HK-2 (cell line): ENCODE measurements around the gene PGM3.
"Not testable (repeated sequence)": the region's sequence is repeated elsewhere in the genome, so short reads cannot be mapped to it uniquely, and the experiment has no call there.

Source experiments
- DNase-seq: peaks from one replicate; pipeline ENCODE4 v3.0.0-alpha.2; 2018; ENCODE audit not compliant: unreplicated experiment

PGM3 gene, protein sequence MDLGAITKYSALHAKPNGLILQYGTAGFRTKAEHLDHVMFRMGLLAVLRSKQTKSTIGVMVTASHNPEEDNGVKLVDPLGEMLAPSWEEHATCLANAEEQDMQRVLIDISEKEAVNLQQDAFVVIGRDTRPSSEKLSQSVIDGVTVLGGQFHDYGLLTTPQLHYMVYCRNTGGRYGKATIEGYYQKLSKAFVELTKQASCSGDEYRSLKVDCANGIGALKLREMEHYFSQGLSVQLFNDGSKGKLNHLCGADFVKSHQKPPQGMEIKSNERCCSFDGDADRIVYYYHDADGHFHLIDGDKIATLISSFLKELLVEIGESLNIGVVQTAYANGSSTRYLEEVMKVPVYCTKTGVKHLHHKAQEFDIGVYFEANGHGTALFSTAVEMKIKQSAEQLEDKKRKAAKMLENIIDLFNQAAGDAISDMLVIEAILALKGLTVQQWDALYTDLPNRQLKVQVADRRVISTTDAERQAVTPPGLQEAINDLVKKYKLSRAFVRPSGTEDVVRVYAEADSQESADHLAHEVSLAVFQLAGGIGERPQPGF

GRCh38 chr6:83192871-83193746, at the start of gene PGM3, which contains the start of gene RWDD2A:
TSS of gene PGM3 (minus strand) at chr6:83193265. CDS start at chr6:83191012, 2,253 bp downstream.
TSS of gene RWDD2A (plus strand) at chr6:83193357. CDS start at chr6:83194452, 1,095 bp downstream.
- DNase-seq = peak; percentile 88

- DNase-seq = no peak
Observed at GRCh38 chr6:83231146-83231545, 38.1 kb upstream of the PGM3 start.

DNA sequence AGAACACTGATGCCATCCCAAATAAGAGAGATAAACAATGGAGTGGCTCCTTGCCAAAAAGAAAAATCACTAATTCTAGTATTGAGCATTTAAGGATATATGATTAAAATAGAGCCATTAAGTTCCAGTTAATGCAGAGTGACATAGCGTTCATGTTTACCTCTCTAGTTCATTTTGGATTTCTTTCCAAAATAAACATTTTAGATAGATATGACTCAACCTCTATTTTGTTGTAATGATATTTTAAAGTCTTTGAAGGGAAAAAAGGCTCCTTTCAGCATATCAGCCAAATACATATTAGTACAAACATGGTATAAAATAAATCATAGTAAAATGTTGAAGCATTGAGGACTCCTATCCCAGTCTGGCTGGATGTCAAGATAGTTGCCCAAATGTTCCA, 33.5 kb upstream of the PGM3 start:
- DNase-seq = no peak

DNA sequence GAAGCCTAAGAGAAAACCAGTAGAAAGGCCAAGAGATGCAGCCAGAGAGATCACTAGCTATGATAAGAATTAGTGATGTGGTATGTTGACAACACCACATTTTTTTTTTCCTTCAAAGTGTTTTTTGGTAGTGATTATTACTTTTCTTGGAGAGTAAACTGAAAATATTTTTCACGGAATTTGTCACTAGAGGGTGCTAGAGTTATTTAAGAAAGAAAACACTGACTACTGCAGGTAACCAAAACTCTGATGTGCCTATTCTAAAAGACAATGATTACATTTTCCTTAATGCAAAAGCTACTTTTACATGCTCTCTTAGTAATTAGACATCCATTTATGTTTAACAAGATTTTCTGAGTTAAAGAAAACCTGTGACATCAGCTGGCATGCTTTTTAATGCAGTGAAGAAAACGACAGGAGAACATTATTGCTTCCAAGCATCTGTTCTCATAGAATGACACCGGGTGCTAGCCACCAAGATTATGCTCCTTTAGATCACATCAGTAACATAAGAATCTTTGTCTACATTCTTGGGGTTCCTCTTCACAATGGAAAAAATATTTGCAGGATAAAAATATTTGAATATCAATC, 28.9 kb upstream of the PGM3 start:
- DNase-seq = no peak

GRCh38 chr6:83221276-83221675, 28.2 kb upstream of the PGM3 start:
- DNase-seq = no peak

- no peak for DNase-seq
Observed at GRCh38 chr6:83220121-83220520, 27.1 kb upstream of the PGM3 start.

- no peak for DNase-seq
Observed at GRCh38 chr6:83218646-83219045, 25.6 kb upstream of the PGM3 start.

DNA sequence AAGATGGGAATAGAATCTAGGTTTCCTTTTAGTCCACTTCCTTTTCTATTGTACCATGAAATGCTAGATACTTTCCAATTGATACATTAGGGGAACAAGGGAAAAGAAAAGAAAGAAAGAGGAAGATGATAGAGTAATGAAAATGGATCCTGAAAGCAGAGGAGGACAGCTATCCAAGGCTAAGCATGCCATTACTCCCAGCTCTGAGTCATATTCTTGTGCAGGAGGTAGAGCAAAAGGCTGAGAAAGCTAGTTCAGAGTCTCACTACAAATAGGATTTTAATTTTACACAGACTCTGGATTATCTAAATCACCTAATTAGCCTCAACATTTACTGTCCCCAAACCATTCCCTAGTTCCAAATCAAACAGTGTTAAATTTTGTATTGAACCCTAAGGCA, 23.7 kb upstream of the PGM3 start:
- no peak for DNase-seq

DNA sequence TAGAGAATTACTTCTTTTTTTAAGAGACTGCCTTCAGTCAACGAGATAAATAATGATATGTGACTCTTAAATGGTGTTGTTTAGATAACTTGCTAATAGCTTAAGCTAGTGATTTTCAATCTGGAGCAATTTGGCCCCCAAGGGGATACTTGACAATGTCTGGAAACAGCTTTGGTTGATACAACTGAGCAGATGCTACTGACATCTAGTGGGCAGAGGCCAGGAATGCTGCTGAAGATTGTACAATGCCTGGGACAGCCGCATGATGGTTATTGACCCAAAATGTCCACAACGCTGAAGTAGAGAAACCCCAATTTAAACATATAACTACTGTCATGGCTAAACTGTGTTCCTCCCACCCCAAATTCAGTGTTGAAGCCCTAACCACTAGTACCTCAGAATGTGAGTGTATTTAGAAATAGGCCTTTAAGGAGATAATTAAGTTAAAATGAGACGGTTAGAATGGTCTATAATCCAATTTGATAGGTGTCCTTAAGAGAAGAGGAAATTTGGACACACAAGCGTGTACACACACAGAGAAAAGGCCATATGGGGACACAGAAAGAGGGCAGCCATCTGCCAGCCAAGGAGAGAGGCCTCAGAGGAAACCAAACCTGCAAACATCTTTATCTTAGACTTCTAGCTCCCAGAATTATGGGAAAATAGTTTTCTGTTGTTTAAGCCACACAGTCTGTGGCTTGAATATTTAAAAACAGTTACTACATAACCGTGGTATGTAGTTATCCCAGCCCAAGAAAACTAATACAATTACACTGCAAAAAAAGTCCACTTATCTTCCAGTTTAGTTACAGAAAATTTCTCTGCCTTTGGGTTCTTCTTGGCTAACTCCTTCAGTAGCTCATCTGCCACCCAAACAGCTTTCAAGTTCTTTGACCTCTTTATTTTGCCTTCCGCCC, 22.3 kb upstream of the PGM3 start:
- peak; percentile 38 for DNase-seq

- no peak for DNase-seq
Observed at GRCh38 chr6:83202031-83202430, 9.0 kb upstream of the PGM3 start.

- DNase-seq = peak; percentile 57
Observed at GRCh38 chr6:83199863-83200225, 6.8 kb upstream of the PGM3 start.

- DNase-seq = no peak
Observed at GRCh38 chr6:83199173-83199862, 6.3 kb upstream of the PGM3 start.

GRCh38 chr6:83198486-83199172, 5.6 kb upstream of the PGM3 start:
- no peak for DNase-seq

DNA sequence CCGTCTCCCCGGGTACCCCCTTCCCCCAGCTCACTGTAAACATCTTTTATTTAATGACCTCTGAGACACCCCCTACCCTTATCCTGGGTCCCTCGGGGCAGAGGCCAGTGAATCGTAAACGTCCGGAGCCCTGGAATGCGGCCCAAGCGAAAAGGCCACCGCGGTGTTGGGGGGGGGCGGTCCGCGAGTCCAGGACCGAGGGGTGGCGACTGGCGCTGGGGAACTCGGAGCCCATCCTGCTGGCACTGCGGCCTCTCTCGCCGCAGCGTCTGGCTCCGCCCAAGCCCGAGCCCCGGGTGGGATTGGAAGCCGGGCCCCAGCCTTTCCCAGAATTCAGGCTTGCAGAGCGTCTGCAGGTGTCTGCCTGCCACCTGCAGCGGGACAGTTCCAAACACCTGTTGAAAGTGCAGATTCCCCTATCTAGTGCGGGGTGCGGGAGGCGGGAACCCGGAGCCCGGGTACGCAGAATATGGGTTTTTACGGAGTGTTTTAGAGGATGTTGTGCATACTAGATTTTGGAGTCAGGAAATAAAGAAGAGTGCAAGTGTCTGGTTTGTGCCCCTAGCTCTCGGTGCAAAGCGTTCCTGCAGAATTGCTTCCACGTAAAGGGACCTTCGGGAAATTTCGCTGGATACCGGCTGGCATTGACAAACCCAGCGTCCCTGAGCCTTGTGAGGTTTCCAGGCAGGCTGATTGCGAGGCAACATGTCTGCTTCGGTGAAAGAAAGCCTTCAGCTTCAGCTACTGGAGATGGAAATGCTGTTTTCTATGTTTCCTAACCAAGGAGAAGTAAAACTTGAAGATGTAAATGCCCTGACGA, 892 bp upstream of the PGM3 start:
- peak; percentile 56 for DNase-seq

- DNase-seq = no peak
Observed at GRCh38 chr6:83192456-83192855, 609 bp downstream of the PGM3 start.

- DNase-seq = not testable (repeated sequence)
Observed at GRCh38 chr6:83191974-83192373, 1.1 kb downstream of the PGM3 start.

GRCh38 chr6:83190626-83191025, 2.4 kb downstream of the PGM3 start:
- no peak for DNase-seq

DNA sequence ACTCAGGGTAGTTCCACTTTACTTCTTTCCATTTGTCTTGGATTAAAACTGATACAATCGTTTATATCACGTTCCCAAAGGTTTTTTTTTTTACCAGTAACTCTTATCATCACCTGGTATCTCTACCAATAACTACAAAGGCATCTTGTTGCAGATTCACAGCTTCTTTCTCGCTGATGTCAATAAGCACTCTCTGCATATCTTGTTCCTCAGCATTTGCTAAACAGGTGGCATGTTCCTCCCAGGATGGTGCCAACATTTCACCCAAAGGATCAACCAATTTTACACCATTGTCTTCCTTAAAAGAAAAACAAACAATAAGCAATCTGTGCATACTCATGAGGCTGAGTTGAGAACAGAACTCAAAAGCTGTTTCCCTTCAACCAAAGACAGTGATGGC, 4.6 kb downstream of the PGM3 start:
- no peak for DNase-seq

GRCh38 chr6:83185096-83185495, 8.0 kb downstream of the PGM3 start:
- DNase-seq = no peak
